Measurements from ENCODE around the gene KCNAB3. TPM values are rescaled to one million over a fixed set of nuclear protein-coding genes. Genes with fewer than 3 reads are reported as not detected.

Gene KCNAB3
- total and polyA plus RNA-seq, 7 experiments from 2014 or later, result 0.10 to 18.0 (median 11.8) TPM

DNA sequence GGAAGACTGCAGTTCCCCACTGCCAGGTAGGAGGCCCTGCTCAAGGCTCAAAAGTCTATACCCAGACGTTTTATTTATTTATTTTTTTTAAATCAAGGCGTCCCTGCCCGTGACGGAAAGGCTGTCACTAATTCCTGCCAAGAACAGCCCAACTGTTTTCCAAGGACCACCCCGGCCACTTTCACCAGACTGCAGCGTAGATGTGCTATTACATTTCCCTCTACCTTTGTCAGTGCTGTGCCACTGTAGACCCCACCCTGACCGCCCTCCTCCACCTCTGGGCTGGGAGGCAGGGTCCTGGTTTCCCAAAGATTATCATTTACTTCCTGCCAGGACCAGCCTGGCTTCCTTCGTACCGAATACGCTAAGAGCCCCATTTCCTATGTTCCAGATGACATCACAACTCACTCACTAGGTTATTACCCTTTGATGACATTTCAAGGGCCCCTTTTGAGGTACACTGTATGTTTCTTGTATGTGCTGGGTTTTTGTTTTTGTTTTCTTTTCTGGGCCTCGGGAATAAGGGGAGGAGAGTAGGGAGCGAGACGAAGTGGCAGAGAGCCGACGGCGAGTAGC is 7.3 kb downstream of the KCNAB3 start:
- H3K4me1 ChIP-seq (ENCODE audit: control insufficient read depth in 2 of 2, insufficient read depth in 2 of 2, low read length in 2 of 2), result peaks cover 5 to 13% of the 10 kb centered on the region in 2 donors
- ChIA-PET POLR2A (interaction anchor here (0.7 to 3.9 kb wide), 10 partner anchors 10 to 89 kb away, joined by 3 to 55 read pairs (median 3); partner anchors contain the start of genes CNTROB, NAA38 and TRAPPC1), CTCF (interaction anchor here (0.7 to 1.3 kb wide), 4 partner anchors 9 to 67 kb away, joined by 3 to 8 read pairs (median 4); no protein-coding TSS in a partner anchor)
- peak; percentile 67 for ATAC-seq
- intact Hi-C loops (cut with micrococcal nuclease), result loop anchor here (1.0 to 2.0 kb wide), 3 partner anchors 10 to 66 kb away; partner anchors contain the start of genes CNTROB (in 2 of the 2) and NAA38 (in 1 of the 2)
- Mint-ChIP-seq H3K27me3 (no peaks in the 10 kb centered on the region), H3K4me1 (peaks cover 10 to 29% (median 21%) of the 10 kb centered on the region in 7 donors), H3K4me3 (peak overlapping the region; percentile 76 to 91 (median 87)), H3K27ac (peak overlapping the region; percentile 76 to 98 (median 97)), H3K9me3 (no peaks in the 10 kb centered on the region), H3K36me3 (peaks cover 0 to 5% (median 0%) of the 10 kb centered on the region in 5 donors)
- peak overlapping the region; percentile 49 for H3K4me3 ChIP-seq (ENCODE audit: low read length)
- H3K27me3 ChIP-seq (ENCODE audit: control insufficient read depth in 2 of 2, insufficient read depth in 2 of 2, low read length in 2 of 2), result no peaks in the 10 kb centered on the region
- peak in 1 of 9 donors; percentile 70 for DNase-seq
- H3K27ac ChIP-seq (ENCODE audit: low read depth, low read length), result peak overlapping the region; percentile 85
- H3K36me3 ChIP-seq (ENCODE audit: control insufficient read depth in 2 of 3, insufficient read depth in 3 of 3, low read length in 3 of 3), result no peaks in the 10 kb centered on the region
- H3K9me3 ChIP-seq (ENCODE audit: control insufficient read depth in 2 of 3, low read length in 3 of 3), result no peaks in the 10 kb centered on the region

- peaks cover 20 to 22% of the 10 kb centered on the region in 2 donors for H3K4me1 ChIP-seq (ENCODE audit: control insufficient read depth in 2 of 2, insufficient read depth in 2 of 2, low read length in 2 of 2)
- H3K36me3 ChIP-seq (ENCODE audit: control insufficient read depth in 2 of 3, insufficient read depth in 3 of 3, low read length in 3 of 3), result peaks cover 0 to 8% (median 0%) of the 10 kb centered on the region in 3 experiments
- no peaks in the 10 kb centered on the region for H3K9me3 ChIP-seq (ENCODE audit: control insufficient read depth in 2 of 3, low read length in 3 of 3)
- ChIA-PET POLR2A (interaction anchor here (0.7 to 6.0 kb wide), 8 partner anchors 10 to 230 kb away, joined by 3 to 74 read pairs (median 13); partner anchors contain the start of genes CNTROB, CYB5D1, KCNAB3 and KDM6B), CTCF (interaction anchor here (1.0 to 3.9 kb wide), 7 partner anchors 14 to 73 kb away, joined by 3 to 48 read pairs (median 4); partner anchors contain the start of genes CNTROB and TRAPPC1)
- H3K4me1 Mint-ChIP-seq, result peaks cover 20 to 40% (median 36%) of the 10 kb centered on the region in 7 donors
- no peaks in the 10 kb centered on the region for H3K27me3 Mint-ChIP-seq
- H3K27ac Mint-ChIP-seq, result peak overlapping the region; percentile 79 to 95 (median 89)
- peak overlapping the region; percentile 56 for H3K4me3 ChIP-seq (ENCODE audit: low read length)
- peak overlapping the region; percentile 64 to 98 (median 82) for H3K4me3 Mint-ChIP-seq
- no peak for DNase-seq
- H3K36me3 Mint-ChIP-seq, result peaks cover 0 to 3% (median 0%) of the 10 kb centered on the region in 5 donors
- no peak for ATAC-seq
- intact Hi-C loops (cut with micrococcal nuclease), result no loop called here
- no peaks in the 10 kb centered on the region for H3K27me3 ChIP-seq (ENCODE audit: control insufficient read depth in 2 of 2, insufficient read depth in 2 of 2, low read length in 2 of 2)
- H3K27ac ChIP-seq (ENCODE audit: low read depth, low read length), result peak overlapping the region; percentile 75
- peaks cover 0 to 1% (median 0%) of the 10 kb centered on the region in 11 donors for H3K9me3 Mint-ChIP-seq
Measured at GRCh38 chr17:7916808-7917207, 12.8 kb downstream of the KCNAB3 start.

DNA sequence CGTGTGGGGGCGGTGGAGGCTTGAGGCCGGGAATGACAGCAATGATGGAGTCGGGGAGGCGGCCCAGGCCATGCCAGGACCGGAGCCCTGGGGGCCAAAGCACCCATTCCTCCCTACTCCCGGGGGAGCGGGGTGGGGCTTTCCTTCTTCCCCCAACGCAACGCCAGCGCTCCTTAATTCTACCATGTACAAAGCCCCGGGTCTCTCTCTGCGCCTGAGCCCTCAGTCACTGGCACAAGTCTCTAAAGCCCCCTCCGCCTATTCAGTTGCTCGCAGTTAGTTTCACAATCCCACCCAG is 13.3 kb downstream of the KCNAB3 start:
- ChIA-PET CTCF (interaction anchor here (0.7 to 3.9 kb wide), 8 partner anchors 8 to 73 kb away, joined by 3 to 48 read pairs (median 4); partner anchors contain the start of genes CNTROB and TRAPPC1), POLR2A (interaction anchor here (0.9 to 6.0 kb wide), 17 partner anchors 11 to 229 kb away, joined by 3 to 74 read pairs (median 6); partner anchors contain the start of genes CNTROB, CYB5D1, KCNAB3 and KDM6B)
- no peaks in the 10 kb centered on the region for H3K9me3 ChIP-seq (ENCODE audit: control insufficient read depth in 2 of 3, low read length in 3 of 3)
- H3K4me1 ChIP-seq (ENCODE audit: control insufficient read depth in 2 of 2, insufficient read depth in 2 of 2, low read length in 2 of 2), result peaks cover 20 to 22% of the 10 kb centered on the region in 2 donors
- H3K4me3 Mint-ChIP-seq, result peak overlapping the region; percentile 64 to 98 (median 82)
- H3K27me3 ChIP-seq (ENCODE audit: control insufficient read depth in 2 of 2, insufficient read depth in 2 of 2, low read length in 2 of 2), result no peaks in the 10 kb centered on the region
- peak overlapping the region; percentile 79 to 95 (median 89) for H3K27ac Mint-ChIP-seq
- H3K36me3 Mint-ChIP-seq, result peaks cover 0 to 3% (median 0%) of the 10 kb centered on the region in 5 donors
- H3K9me3 Mint-ChIP-seq, result peaks cover 0 to 1% (median 0%) of the 10 kb centered on the region in 11 donors
- ATAC-seq, result no peak
- intact Hi-C loops (cut with micrococcal nuclease), result no loop called here
- H3K4me3 ChIP-seq (ENCODE audit: low read length), result peak overlapping the region; percentile 56
- peak overlapping the region; percentile 75 for H3K27ac ChIP-seq (ENCODE audit: low read depth, low read length)
- no peak for DNase-seq
- H3K36me3 ChIP-seq (ENCODE audit: control insufficient read depth in 2 of 3, insufficient read depth in 3 of 3, low read length in 3 of 3), result peaks cover 0 to 13% (median 3%) of the 10 kb centered on the region in 3 experiments
- H3K4me1 Mint-ChIP-seq, result peaks cover 20 to 37% (median 33%) of the 10 kb centered on the region in 7 donors
- no peaks in the 10 kb centered on the region for H3K27me3 Mint-ChIP-seq

GRCh38 chr17:7915611-7916384 is 13.9 kb downstream of the KCNAB3 start, which contains the start of gene RNF227:
TSS of gene RNF227 (minus strand) at chr17:7916289. CDS start at chr17:7916195, 94 bp downstream.
- Histone ChIP-seq H3K9me3 (ENCODE audit: control insufficient read depth in 2 of 3, low read length in 3 of 3) (no peaks in the 10 kb centered on the region), H3K4me1 (ENCODE audit: control insufficient read depth in 2 of 2, insufficient read depth in 2 of 2, low read length in 2 of 2) (peaks cover 20 to 22% of the 10 kb centered on the region in 2 donors), H3K27ac (ENCODE audit: low read depth, low read length) (peak within 1 kb of the TSS; percentile 75), H3K36me3 (ENCODE audit: control insufficient read depth in 2 of 3, insufficient read depth in 3 of 3, low read length in 3 of 3) (peaks cover 0 to 18% (median 7%) of the 10 kb centered on the region in 3 experiments), H3K4me3 (ENCODE audit: low read length) (peak within 1 kb of the TSS; percentile 91), H3K27me3 (ENCODE audit: control insufficient read depth in 2 of 2, insufficient read depth in 2 of 2, low read length in 2 of 2) (no peaks in the 10 kb centered on the region)
- ChIA-PET CTCF (interaction anchor here (0.7 to 3.9 kb wide), 10 partner anchors 9 to 74 kb away, joined by 3 to 48 read pairs (median 4); partner anchors contain the start of genes CNTROB, CYB5D1, NAA38 and TRAPPC1), POLR2A (interaction anchor here (0.6 to 6.0 kb wide), 21 partner anchors 11 to 304 kb away, joined by 3 to 74 read pairs (median 6); partner anchors contain the start of genes CNTROB, CYB5D1, KCNAB3 and KDM6B)
- no peaks in the 10 kb centered on the region for H3K27me3 Mint-ChIP-seq
- peak within 1 kb of the TSS; percentile 64 to 98 (median 88) for H3K4me3 Mint-ChIP-seq
- DNase-seq (peak; percentile 74 to 90 (median 83)), ATAC-seq (peak; percentile 88)
- peaks cover 0 to 1% (median 0%) of the 10 kb centered on the region in 11 donors for H3K9me3 Mint-ChIP-seq
- H3K4me1 Mint-ChIP-seq, result peaks cover 22 to 37% (median 35%) of the 10 kb centered on the region in 7 donors
- peaks cover under 1 to 4% (median 3%) of the 10 kb centered on the region in 5 donors for H3K36me3 Mint-ChIP-seq
- peak within 1 kb of the TSS; percentile 82 to 95 (median 92) for H3K27ac Mint-ChIP-seq
- intact Hi-C loops (cut with micrococcal nuclease), result loop anchor here (1.0 kb wide), 5 partner anchors 17 to 58 kb away; partner anchors contain the start of genes CNTROB (in 2 of the 2) and NAA38 (in 1 of the 2)

DNA sequence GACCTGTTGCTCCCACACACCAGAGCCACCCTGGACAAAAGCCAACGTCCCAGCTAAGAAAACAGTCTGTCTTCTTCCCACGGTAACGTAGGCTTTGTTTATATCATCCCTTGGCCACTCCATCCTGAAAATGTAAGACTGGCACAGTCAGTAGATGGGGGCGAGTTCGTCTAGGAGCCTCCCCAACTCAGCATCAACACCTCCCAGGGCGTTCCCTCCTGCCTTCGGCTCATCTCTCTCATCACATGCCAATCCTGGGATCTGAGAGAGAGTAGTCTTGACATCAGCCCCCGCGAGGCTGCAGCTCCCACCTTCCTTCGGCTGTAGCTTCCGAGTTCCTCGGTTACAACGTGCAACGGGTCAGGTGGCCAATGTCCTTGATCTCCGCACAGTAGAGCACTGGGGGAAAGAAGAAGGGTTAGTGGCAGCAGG is 14.5 kb downstream of the KCNAB3 start:
- peak overlapping the region; percentile 79 to 95 (median 92) for H3K27ac Mint-ChIP-seq
- ChIA-PET POLR2A (interaction anchor here (0.6 to 6.0 kb wide), 19 partner anchors 12 to 304 kb away, joined by 3 to 74 read pairs (median 6); partner anchors contain the start of genes CNTROB, KCNAB3, KDM6B and NAA38), CTCF (interaction anchor here (1.0 to 3.9 kb wide), 9 partner anchors 11 to 74 kb away, joined by 3 to 48 read pairs (median 4); partner anchors contain the start of genes CNTROB, CYB5D1, NAA38 and TRAPPC1)
- Histone ChIP-seq H3K36me3 (ENCODE audit: control insufficient read depth in 2 of 3, insufficient read depth in 3 of 3, low read length in 3 of 3) (peaks cover 0 to 24% (median 13%) of the 10 kb centered on the region in 3 experiments), H3K27ac (ENCODE audit: low read depth, low read length) (peak overlapping the region; percentile 75), H3K27me3 (ENCODE audit: control insufficient read depth in 2 of 2, insufficient read depth in 2 of 2, low read length in 2 of 2) (no peaks in the 10 kb centered on the region), H3K4me3 (ENCODE audit: low read length) (peak overlapping the region; percentile 91), H3K4me1 (ENCODE audit: control insufficient read depth in 2 of 2, insufficient read depth in 2 of 2, low read length in 2 of 2) (peaks cover 20 to 22% of the 10 kb centered on the region in 2 donors), H3K9me3 (ENCODE audit: control insufficient read depth in 2 of 3, low read length in 3 of 3) (no peaks in the 10 kb centered on the region)
- no peak for ATAC-seq
- peaks cover 6 to 9% (median 9%) of the 10 kb centered on the region in 5 donors for H3K36me3 Mint-ChIP-seq
- peak overlapping the region; percentile 64 to 98 (median 88) for H3K4me3 Mint-ChIP-seq
- peaks cover 0 to 1% (median 0%) of the 10 kb centered on the region in 11 donors for H3K9me3 Mint-ChIP-seq
- peaks cover 22 to 37% (median 35%) of the 10 kb centered on the region in 7 donors for H3K4me1 Mint-ChIP-seq
- intact Hi-C loops (cut with micrococcal nuclease), result loop anchor here (1.0 kb wide), 5 partner anchors 17 to 58 kb away; partner anchors contain the start of genes CNTROB (in 2 of the 2) and NAA38 (in 1 of the 2)
- DNase-seq, result no peak
- H3K27me3 Mint-ChIP-seq, result no peaks in the 10 kb centered on the region

Measured in naive thymus-derived CD4-positive, alpha-beta T cell (primary cell).